PFSK-1 (cell line): ENCODE results near the gene KLHL17.

Source experiments
- FOXP2 ChIP-seq: optimal IDR thresholded peaks from 2 replicates; pipeline ENCODE3; 2011; ENCODE audit warnings: borderline replicate concordance, control low read depth, inconsistent platforms; ENCODE audit not compliant: insufficient read depth; ENCODE audit errors: extremely low read length, extremely low read depth
- POLR2AphosphoS5 ChIP-seq: IDR thresholded peaks from 2 replicates; pipeline ENCODE4 v1.6.1; 2012; ENCODE audit warnings: low read depth, mild to moderate bottlenecking, control low read depth, low read length, moderate library complexity
- REST ChIP-seq, 2 experiments: IDR thresholded peaks; 2 replicates each; pipeline versions ENCODE4 v1.6.1 to v1.8.0; 2011 to 2012; ENCODE audit warnings: low read depth in 2 of 2, low read length in 2 of 2, control low read depth in 1 of 2, inconsistent platforms in 1 of 2, mild to moderate bottlenecking in 1 of 2, moderate library complexity in 1 of 2; ENCODE audit not compliant: insufficient read depth in 1 of 2
- SIN3A ChIP-seq: IDR thresholded peaks from 2 replicates; pipeline ENCODE4 v1.6.1; 2012; ENCODE audit warnings: mild to moderate bottlenecking, low read length, moderate library complexity, borderline replicate concordance; ENCODE audit not compliant: insufficient read depth
- TAF1 ChIP-seq: IDR thresholded peaks from 2 replicates; pipeline ENCODE4 v1.6.1; 2012; ENCODE audit warnings: low read length, control low read depth, borderline replicate concordance; ENCODE audit not compliant: insufficient read depth

GRCh38 chr1:917076-917459 lies 43.3 kb upstream of the KLHL17 start:
- TF ChIP-seq POLR2AphosphoS5 (0 out of 2 replicates have a peak, but pooled peaks have one; percentile 10), TAF1 (no peak), SIN3A (no peak), FOXP2 (no peak), REST (IDR thresholded peaks at IDR 0.05; ENCODE audit: insufficient read depth in 1 of 2, low read depth in 2 of 2, low read length in 2 of 2) (no peak)
